IPS DF 4.7 (cell line): ENCODE results near the gene EIF1B.

Experiments used
- DNase-seq: peaks from one replicate; pipeline ENCODE4 v3.0.0-alpha.2; 2013; ENCODE audit warnings: low spot score; ENCODE audit errors: extremely low read depth

Gene EIF1B

GRCh38 chr3:40340541-40341170, 31.1 kb downstream of the EIF1B start:
- no peak for DNase-seq

GRCh38 chr3:40341671-40342070, 32.2 kb downstream of the EIF1B start:
- DNase-seq = no peak

GRCh38 chr3:40350529-40350928, 41.0 kb downstream of the EIF1B start:
- DNase-seq = no peak

GRCh38 chr3:40355410-40355809, 45.9 kb downstream of the EIF1B start:
- DNase-seq = no peak

GRCh38 chr3:40358454-40358853, 48.9 kb downstream of the EIF1B start:
- no peak for DNase-seq
